PFSK-1 (cell line): Measurements from ENCODE around the gene CASQ1.

Source experiments
- FOXP2 ChIP-seq: optimal IDR thresholded peaks from 2 replicates; pipeline ENCODE3; 2011; ENCODE audit warnings: borderline replicate concordance, control low read depth, inconsistent platforms; ENCODE audit not compliant: insufficient read depth; ENCODE audit errors: extremely low read length, extremely low read depth
- POLR2AphosphoS5 ChIP-seq: IDR thresholded peaks from 2 replicates; pipeline ENCODE4 v1.6.1; 2012; ENCODE audit warnings: low read depth, mild to moderate bottlenecking, control low read depth, low read length, moderate library complexity
- SIN3A ChIP-seq: IDR thresholded peaks from 2 replicates; pipeline ENCODE4 v1.6.1; 2012; ENCODE audit warnings: mild to moderate bottlenecking, low read length, moderate library complexity, borderline replicate concordance; ENCODE audit not compliant: insufficient read depth
- TAF1 ChIP-seq: IDR thresholded peaks from 2 replicates; pipeline ENCODE4 v1.6.1; 2012; ENCODE audit warnings: low read length, control low read depth, borderline replicate concordance; ENCODE audit not compliant: insufficient read depth
- TF ChIP-seq, protein P1 (sequence below), 2 experiments: IDR thresholded peaks; 2 replicates each; pipeline versions ENCODE4 v1.6.1 to v1.8.0; 2011 to 2012; ENCODE audit warnings: low read depth in 2 of 2, low read length in 2 of 2, control low read depth in 1 of 2, inconsistent platforms in 1 of 2, mild to moderate bottlenecking in 1 of 2, moderate library complexity in 1 of 2; ENCODE audit not compliant: insufficient read depth in 1 of 2

Gene CASQ1

DNA sequence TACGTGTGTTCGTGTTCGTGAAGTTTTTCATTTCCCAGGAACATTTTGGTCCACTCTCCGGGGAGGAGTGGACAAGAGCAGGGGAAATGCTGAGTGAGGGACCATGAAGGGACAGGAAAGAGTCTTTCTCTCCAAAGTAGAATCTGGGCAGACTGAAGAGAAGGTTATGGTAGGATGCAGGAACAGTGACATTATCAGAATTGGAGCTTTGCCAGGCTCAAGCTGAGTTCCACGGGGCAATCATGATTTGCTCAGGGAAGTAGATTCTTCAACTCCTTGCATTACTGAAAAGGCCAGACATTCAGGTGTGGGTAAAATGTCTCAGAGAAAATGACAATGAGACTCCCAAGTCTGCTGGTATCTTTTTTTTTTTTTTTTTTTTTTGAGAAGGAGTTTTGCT, 22.4 kb upstream of the CASQ1 start:
- TF ChIP-seq TAF1 (no peak), POLR2AphosphoS5 (no peak), FOXP2 (no peak), SIN3A (no peak)
- TF ChIP-seq, protein P1, sequence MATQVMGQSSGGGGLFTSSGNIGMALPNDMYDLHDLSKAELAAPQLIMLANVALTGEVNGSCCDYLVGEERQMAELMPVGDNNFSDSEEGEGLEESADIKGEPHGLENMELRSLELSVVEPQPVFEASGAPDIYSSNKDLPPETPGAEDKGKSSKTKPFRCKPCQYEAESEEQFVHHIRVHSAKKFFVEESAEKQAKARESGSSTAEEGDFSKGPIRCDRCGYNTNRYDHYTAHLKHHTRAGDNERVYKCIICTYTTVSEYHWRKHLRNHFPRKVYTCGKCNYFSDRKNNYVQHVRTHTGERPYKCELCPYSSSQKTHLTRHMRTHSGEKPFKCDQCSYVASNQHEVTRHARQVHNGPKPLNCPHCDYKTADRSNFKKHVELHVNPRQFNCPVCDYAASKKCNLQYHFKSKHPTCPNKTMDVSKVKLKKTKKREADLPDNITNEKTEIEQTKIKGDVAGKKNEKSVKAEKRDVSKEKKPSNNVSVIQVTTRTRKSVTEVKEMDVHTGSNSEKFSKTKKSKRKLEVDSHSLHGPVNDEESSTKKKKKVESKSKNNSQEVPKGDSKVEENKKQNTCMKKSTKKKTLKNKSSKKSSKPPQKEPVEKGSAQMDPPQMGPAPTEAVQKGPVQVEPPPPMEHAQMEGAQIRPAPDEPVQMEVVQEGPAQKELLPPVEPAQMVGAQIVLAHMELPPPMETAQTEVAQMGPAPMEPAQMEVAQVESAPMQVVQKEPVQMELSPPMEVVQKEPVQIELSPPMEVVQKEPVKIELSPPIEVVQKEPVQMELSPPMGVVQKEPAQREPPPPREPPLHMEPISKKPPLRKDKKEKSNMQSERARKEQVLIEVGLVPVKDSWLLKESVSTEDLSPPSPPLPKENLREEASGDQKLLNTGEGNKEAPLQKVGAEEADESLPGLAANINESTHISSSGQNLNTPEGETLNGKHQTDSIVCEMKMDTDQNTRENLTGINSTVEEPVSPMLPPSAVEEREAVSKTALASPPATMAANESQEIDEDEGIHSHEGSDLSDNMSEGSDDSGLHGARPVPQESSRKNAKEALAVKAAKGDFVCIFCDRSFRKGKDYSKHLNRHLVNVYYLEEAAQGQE (IDR thresholded peaks at IDR 0.05; ENCODE audit: insufficient read depth in 1 of 2, low read depth in 2 of 2, low read length in 2 of 2) = no peak

DNA sequence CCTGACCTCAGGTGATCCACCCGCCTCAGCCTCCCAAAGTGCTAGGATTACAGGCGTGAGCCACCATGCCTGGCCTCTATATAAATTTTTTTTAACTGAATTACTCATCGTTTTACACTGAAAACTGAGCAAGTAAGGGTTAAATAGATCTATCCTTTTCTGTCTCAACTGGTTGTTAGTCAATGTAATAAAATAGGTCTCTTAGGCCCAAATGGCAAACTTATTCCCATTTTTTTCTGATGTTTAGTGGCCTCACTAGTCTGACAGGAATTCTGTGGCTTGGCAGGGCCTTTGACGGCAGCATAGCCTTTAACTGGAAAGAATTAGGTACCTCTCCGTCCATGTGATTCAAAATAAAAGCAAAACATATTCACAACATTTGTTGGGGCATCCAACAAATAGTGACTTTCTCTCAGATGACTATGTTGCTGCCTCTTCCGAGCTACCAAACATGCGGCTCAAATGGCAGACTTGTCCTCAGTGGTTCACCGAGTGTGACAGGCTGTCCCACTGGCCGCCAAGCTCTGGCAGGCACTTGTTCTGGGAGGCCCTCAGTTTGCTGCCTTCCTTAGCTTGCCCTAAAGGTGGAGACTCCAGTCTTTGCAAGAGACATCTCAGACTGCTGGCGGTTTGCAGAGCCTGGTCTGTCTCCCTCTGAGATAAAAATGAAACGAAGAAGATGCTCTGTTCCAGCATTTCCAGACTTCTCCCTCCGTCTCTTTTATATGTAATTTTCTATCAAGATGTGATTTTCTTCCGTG, 21.6 kb upstream of the CASQ1 start:
- TF ChIP-seq, protein P1 (IDR thresholded peaks at IDR 0.05; ENCODE audit: insufficient read depth in 1 of 2, low read depth in 2 of 2, low read length in 2 of 2) = no peak
- no peak for TF ChIP-seq TAF1
- no peak for TF ChIP-seq POLR2AphosphoS5
- no peak for TF ChIP-seq FOXP2
- no peak for TF ChIP-seq SIN3A

- TF ChIP-seq, protein P1 (IDR thresholded peaks at IDR 0.05; ENCODE audit: insufficient read depth in 1 of 2, low read depth in 2 of 2, low read length in 2 of 2) = no peak
- no peak for TF ChIP-seq FOXP2
- TF ChIP-seq POLR2AphosphoS5 = no peak
- TF ChIP-seq SIN3A = no peak
- no peak for TF ChIP-seq TAF1
These were observed 20.6 kb upstream of the CASQ1 start for GRCh38 chr1:160169553-160170399.

DNA sequence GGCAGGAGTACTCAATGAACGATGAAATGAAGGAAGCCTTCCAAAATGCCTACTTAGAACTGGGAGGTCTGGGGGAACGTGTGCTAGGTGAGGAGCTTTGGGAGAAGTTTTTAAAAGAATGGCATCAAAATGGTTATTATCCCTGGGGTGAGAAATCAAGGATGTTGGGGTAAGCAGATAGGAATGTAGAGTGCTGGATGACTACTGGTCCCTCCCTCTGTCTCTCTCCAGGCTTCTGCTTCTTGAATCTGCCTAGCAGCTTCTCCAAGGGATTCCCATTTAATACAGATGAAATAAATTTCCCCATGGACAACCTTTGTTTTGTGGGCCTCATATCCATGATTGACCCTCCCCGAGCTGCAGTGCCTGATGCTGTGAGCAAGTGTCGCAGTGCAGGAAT, 19.0 kb upstream of the CASQ1 start:
- TF ChIP-seq POLR2AphosphoS5 = no peak
- TF ChIP-seq TAF1 = no peak
- TF ChIP-seq SIN3A = no peak
- TF ChIP-seq, protein P1 (IDR thresholded peaks at IDR 0.05; ENCODE audit: insufficient read depth in 1 of 2, low read depth in 2 of 2, low read length in 2 of 2) = no peak
- TF ChIP-seq FOXP2 = no peak
